ENCODE data around the gene LMBRD1.
A peak's percentile ranks its signal among the peaks of the same experiment; 100 is the strongest.

The LMBRD1 gene

DNA sequence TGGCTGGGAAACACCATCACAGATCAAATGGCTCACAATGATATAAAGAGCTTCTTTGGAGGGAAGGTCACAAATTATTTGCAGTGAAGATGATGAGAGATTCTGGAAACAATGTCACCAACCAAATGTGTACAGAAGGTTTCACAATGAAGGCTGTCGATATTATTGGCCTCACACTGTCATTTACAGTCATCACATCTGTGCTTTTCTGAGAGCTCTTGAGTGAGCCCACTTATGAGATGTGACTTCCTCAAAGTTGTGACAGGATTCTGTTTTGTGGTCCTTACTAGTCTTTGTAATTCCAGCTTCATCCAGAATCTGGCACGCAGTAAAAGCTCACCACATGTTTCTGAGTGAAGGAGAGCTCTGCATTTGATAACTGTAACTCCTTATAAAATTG is 133.6 kb downstream of the LMBRD1 start:
- H3K4me2 ChIP-seq: no peak overlapping the region
- no peak overlapping the region for H3K27ac ChIP-seq
- no peaks in the 10 kb centered on the region for H3K27me3 ChIP-seq
- no peaks in the 10 kb centered on the region for H3K36me3 ChIP-seq
- TF ChIP-seq Cebpa-rat (IDR thresholded peaks at IDR 0.05): no peak
- no peak overlapping the region for H3K9ac ChIP-seq
- H3K4me1 ChIP-seq: peaks cover 0 to 8% (median 2%) of the 10 kb centered on the region in 10 experiments; a peak in 7 of 20 replicates
- peaks cover 6 to 15% (median 10%) of the 10 kb centered on the region in 11 experiments; a peak in 18 of 22 replicates for H3K9me3 ChIP-seq (replicated peaks in 1 of 11)
- H4K20me1 ChIP-seq: no peaks in the 10 kb centered on the region
- no peak overlapping the region for H3K4me3 ChIP-seq

DNA sequence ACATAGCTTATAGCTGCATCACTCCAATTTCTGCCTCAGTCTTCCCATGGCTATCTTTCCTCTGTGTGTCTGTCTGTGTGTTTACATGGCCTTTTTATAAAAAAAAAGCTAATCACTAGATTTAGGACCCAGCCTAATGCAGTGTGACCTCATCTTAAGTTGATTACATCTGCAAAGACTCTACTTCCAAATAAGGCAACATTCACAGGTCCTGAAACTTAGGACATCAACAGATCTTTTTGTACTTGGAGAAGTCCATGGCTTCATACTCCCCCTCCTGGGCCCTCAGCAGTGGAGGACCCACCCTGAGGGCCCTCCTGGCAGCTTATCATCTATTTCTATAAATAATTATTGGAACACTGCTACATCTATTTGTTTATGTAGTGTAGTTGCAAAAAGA is 146.1 kb downstream of the LMBRD1 start:
- no peak overlapping the region for H3K4me2 ChIP-seq
- H3K27me3 ChIP-seq: no peaks in the 10 kb centered on the region
- H3K4me1 ChIP-seq: no peaks in the 10 kb centered on the region
- H3K36me3 ChIP-seq: no peaks in the 10 kb centered on the region
- no peak overlapping the region for H3K9ac ChIP-seq
- H3K27ac ChIP-seq: no peak overlapping the region
- no peak overlapping the region for H3K4me3 ChIP-seq
- H3K9me3 ChIP-seq (replicated peaks in 1 of 11): peaks cover 0 to 6% (median 0%) of the 10 kb centered on the region in 11 experiments; a peak in 3 of 22 replicates
- TF ChIP-seq Cebpa-rat (IDR thresholded peaks at IDR 0.05): no peak
- no peaks in the 10 kb centered on the region for H4K20me1 ChIP-seq

DNA sequence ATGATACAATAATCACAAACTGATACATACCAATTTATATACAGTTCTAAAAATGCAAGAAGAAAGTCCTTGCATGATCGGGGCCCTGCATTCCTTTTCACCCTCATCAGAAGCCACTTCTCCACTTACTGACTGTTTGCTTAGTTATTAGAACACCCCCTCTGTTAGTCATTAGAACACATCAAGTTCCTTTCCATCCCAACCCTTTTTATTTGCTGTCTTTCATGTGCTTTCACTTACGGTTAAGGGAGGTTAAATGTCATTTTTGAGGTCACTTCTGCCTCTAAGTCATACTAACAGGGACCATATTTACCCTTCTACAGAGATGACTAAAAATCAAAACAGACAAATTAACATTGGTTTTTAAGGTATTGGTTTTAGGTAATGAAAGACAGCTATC is 149.1 kb downstream of the LMBRD1 start:
- Histone ChIP-seq H3K27me3 (no peaks in the 10 kb centered on the region), H4K20me1 (no peaks in the 10 kb centered on the region), H3K9me3 (replicated peaks in 1 of 11) (no peaks in the 10 kb centered on the region), H3K4me1 (peaks cover 0 to 3% (median 0%) of the 10 kb centered on the region in 10 experiments; a peak in 1 of 20 replicates), H3K27ac (no peak overlapping the region), H3K4me2 (no peak overlapping the region), H3K9ac (no peak overlapping the region), H3K36me3 (no peaks in the 10 kb centered on the region), H3K4me3 (no peak overlapping the region)
- TF ChIP-seq Cebpa-rat (IDR thresholded peaks at IDR 0.05): no peak

DNA sequence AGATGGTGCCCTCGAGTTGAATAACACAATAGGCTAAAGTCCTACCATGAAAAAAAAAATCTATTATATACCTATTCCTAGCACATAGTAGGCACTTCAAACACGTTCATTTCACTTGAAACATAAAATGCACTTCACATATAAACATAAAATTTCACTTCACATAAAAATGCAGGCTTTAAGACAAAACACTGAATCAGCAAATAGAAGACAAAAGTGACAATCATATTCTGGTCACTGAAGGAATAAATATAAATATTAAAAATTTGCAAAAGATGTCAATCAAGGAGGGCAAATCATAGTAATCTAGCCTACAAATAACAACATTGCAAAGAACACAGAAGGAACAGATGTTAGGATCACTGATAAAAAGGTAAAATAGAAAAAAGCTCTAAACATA is 153.1 kb downstream of the LMBRD1 start:
- Histone ChIP-seq H3K9ac (no peak overlapping the region), H3K9me3 (replicated peaks in 1 of 11) (no peaks in the 10 kb centered on the region), H3K27me3 (no peaks in the 10 kb centered on the region), H3K4me1 (peaks cover 0 to 3% (median 0%) of the 10 kb centered on the region in 10 experiments; a peak in 1 of 20 replicates), H3K4me3 (no peak overlapping the region), H3K4me2 (no peak overlapping the region), H3K27ac (no peak overlapping the region), H3K36me3 (no peaks in the 10 kb centered on the region), H4K20me1 (no peaks in the 10 kb centered on the region)
- no peak for TF ChIP-seq Cebpa-rat (IDR thresholded peaks at IDR 0.05)

DNA sequence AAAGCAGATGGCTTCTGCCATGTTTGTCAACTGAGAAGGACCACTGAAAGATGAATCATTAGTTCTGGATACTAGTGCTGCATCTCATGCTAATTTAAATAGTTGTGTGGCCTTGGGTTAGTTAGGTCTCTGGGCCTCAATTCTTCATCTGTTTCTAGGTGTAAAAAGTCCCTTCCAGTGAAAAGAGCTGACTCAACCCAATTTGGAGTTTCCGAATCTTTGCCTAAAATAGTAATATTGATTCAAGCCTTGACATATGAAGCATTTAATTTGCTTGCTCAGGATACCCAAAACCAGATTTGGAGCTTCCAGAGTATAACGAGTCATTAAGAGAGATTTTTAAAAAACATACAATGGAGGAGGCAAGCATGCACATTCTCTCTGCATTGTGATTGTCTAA is 163.9 kb downstream of the LMBRD1 start:
- H4K20me1 ChIP-seq: no peaks in the 10 kb centered on the region
- no peak for TF ChIP-seq Cebpa-rat (IDR thresholded peaks at IDR 0.05)
- H3K4me2 ChIP-seq: no peak overlapping the region
- no peaks in the 10 kb centered on the region for H3K27me3 ChIP-seq
- no peaks in the 10 kb centered on the region for H3K36me3 ChIP-seq
- H3K9ac ChIP-seq: no peak overlapping the region
- H3K4me1 ChIP-seq: peaks cover 0 to 11% (median 0%) of the 10 kb centered on the region in 10 experiments; a peak in 7 of 20 replicates
- H3K27ac ChIP-seq: no peak overlapping the region
- H3K4me3 ChIP-seq: no peak overlapping the region
- peaks cover 0 to 5% (median 0%) of the 10 kb centered on the region in 11 experiments; a peak in 3 of 22 replicates for H3K9me3 ChIP-seq (replicated peaks in 1 of 11)

DNA sequence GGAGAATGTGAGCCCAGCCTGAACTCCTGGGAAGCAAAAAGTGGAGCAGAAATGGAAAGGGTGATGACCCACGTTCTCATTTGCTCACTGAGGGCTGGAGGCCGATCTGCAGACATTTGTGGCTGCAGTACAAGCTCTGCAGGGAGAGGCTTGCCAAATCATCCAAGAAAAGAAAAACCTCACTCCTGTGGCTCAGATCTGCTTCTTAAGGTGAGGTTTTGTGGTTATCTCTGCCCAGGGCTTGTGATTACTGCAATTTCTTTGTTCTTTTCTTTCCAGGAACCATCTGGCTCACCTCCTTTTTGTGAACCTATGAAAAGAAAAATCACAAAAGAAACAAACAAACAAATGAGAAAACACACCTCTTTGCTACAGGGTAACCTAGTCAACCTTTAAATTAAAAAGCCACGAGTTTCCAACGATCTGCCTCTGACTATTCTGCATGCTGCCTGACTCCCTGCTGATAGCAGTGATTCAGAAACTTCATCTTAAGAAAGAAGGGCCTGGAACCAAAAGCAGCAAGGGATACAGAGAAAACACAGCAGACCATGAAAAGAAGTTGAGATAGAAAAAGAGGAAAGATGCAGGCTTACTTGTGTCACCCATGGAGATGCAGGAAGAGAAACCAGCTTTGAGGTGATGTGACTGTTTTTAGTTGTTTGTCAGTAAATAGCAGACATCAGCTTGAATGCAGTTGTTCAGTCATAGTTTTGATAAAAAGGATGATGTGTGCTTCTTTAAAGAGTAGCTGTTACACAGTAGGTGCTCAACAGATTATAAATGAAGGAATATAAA is 165.1 kb downstream of the LMBRD1 start:
- H3K4me3 ChIP-seq: no peak overlapping the region
- H3K36me3 ChIP-seq: no peaks in the 10 kb centered on the region
- H3K4me1 ChIP-seq: peaks cover 0 to 11% (median 0%) of the 10 kb centered on the region in 10 experiments; a peak in 7 of 20 replicates
- peaks cover 0 to 5% (median 0%) of the 10 kb centered on the region in 11 experiments; a peak in 3 of 22 replicates for H3K9me3 ChIP-seq (replicated peaks in 1 of 11)
- no peaks in the 10 kb centered on the region for H3K27me3 ChIP-seq
- H3K4me2 ChIP-seq: peak overlapping the region in 1 of 11 experiments; percentile 8; a peak in 1 of 22 replicates
- H3K27ac ChIP-seq: no peak overlapping the region
- TF ChIP-seq Cebpa-rat (IDR thresholded peaks at IDR 0.05): no peak
- H3K9ac ChIP-seq: no peak overlapping the region
- no peaks in the 10 kb centered on the region for H4K20me1 ChIP-seq

DNA sequence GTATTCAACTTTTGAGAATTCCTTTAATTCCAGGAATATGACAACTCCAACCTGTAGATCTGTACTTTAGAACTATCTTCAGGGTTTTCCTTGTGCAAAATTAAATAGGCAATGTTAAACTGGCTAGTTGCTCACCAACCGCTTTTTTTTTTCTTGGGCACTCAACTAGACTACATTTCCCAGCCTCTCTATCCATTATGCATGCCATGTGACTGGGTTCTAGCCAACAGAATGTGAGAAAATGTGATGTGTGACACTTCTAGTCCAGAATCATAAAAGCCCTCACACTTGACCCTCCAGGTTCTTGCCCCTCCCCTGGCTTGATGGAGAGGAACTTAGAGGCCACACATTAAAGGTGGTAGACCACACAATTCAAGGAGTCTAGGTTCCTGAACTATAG is 166.0 kb downstream of the LMBRD1 start:
- Histone ChIP-seq H3K27me3 (no peaks in the 10 kb centered on the region), H3K27ac (no peak overlapping the region), H3K9ac (no peak overlapping the region), H3K4me2 (no peak overlapping the region), H3K9me3 (replicated peaks in 1 of 11) (peaks cover 0 to 5% (median 0%) of the 10 kb centered on the region in 11 experiments; a peak in 3 of 22 replicates), H3K36me3 (no peaks in the 10 kb centered on the region), H4K20me1 (no peaks in the 10 kb centered on the region), H3K4me3 (no peak overlapping the region), H3K4me1 (peaks cover 0 to 10% (median 0%) of the 10 kb centered on the region in 10 experiments; a peak in 7 of 20 replicates)
- TF ChIP-seq Cebpa-rat (IDR thresholded peaks at IDR 0.05): no peak

DNA sequence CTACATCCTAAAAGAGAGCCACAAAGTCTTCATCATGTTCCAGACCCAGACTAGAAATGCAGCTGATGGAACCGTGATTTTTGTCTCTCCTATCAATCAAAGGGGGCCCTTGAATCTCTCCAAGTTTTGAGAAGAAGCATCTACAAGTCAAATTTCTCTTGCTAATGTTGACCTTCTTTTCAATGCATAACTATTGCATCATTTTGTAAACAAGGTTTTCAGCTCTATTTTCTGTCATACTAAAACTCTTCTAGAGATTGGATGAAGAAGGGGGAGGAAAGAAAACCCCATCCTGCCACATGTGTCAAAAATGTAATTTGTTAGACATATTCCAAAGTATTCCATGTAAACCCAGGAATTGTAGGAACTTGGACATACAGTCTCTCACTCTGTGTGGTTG is 169.2 kb downstream of the LMBRD1 start:
- no peak overlapping the region for H3K4me2 ChIP-seq
- TF ChIP-seq Cebpa-rat (IDR thresholded peaks at IDR 0.05): no peak

DNA sequence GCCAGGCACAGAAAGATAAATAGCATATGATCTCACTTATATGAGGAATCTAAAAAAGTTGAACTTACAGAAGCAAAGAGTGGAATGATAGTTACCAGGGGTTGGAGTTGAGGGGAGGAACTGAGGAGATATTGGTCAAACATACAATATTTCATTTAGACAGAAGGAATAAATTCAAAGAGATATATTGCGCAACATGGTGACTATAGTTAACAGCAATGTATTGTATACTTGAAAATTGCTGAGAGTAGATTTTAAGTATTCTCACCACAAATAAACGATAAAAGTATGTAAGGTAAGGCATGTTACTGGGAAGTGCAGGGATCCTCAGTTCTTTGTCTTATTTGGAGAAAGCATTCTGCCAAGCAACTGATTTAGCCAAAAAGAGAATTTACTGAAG is 171.9 kb downstream of the LMBRD1 start:
- peaks cover 0 to 5% (median 0%) of the 10 kb centered on the region in 11 experiments; a peak in 3 of 22 replicates for H3K9me3 ChIP-seq (replicated peaks in 1 of 11)
- H3K27ac ChIP-seq: no peak overlapping the region
- no peaks in the 10 kb centered on the region for H3K27me3 ChIP-seq
- no peaks in the 10 kb centered on the region for H3K4me1 ChIP-seq
- TF ChIP-seq Cebpa-rat (IDR thresholded peaks at IDR 0.05): peak in 7 of 11 experiments; percentile 32 to 90 (median 49); a peak in 9 of 22 replicates
- no peak overlapping the region for H3K9ac ChIP-seq
- no peak overlapping the region for H3K4me3 ChIP-seq
- no peaks in the 10 kb centered on the region for H3K36me3 ChIP-seq
- no peak overlapping the region for H3K4me2 ChIP-seq
- H4K20me1 ChIP-seq: no peaks in the 10 kb centered on the region

More for the DNA sequence above, 169.2 kb downstream of the LMBRD1 start:
- H4K20me1 ChIP-seq: no peaks in the 10 kb centered on the region
- peaks cover 0 to 4% (median 0%) of the 10 kb centered on the region in 10 experiments; a peak in 1 of 20 replicates for H3K4me1 ChIP-seq
- no peaks in the 10 kb centered on the region for H3K36me3 ChIP-seq
- no peak overlapping the region for H3K4me3 ChIP-seq
- no peak overlapping the region for H3K9ac ChIP-seq
- H3K9me3 ChIP-seq (replicated peaks in 1 of 11): peaks cover 0 to 5% (median 0%) of the 10 kb centered on the region in 11 experiments; a peak in 3 of 22 replicates
- no peak overlapping the region for H3K27ac ChIP-seq
- H3K27me3 ChIP-seq: no peaks in the 10 kb centered on the region

All from BLaER1 treated with 17β-estradiol and CSF1 and Interleukin-3, amounts not matched to agents 10 nM and 100 nM (cell line).